SK-N-SH treated with all-trans-retinoic acid at 6 μM for 48 hours (cell line): ENCODE measurements around the gene HCRTR1.

Experiments used
- ARNTL ChIP-seq: fragments of 450-650 bp; formaldehyde crosslinking; IDR thresholded peaks from 2 replicates; pipeline ENCODE4 v1.5.0; 2020; ENCODE audit warnings: low read depth, mild to moderate bottlenecking, moderate library complexity, borderline replicate concordance
- ISL1 ChIP-seq: fragments of 250-450 bp; sonication (Bioruptor Pico); IDR thresholded peaks from 2 replicates; pipeline ENCODE4 v2.1.2; 2022; ENCODE audit warnings: mild to moderate bottlenecking, moderate library complexity
- SNAI2 ChIP-seq: fragments of 250-450 bp; sonication (Bioruptor Pico); IDR thresholded peaks from 2 replicates; pipeline ENCODE4 v1.5.0; 2020; ENCODE audit warnings: mild to moderate bottlenecking, moderate library complexity
- TOX ChIP-seq: fragments of 250-450 bp; sonication (Bioruptor Pico); IDR thresholded peaks from 2 replicates; pipeline ENCODE4 v1.8.0; 2021; ENCODE audit warnings: mild to moderate bottlenecking, moderate library complexity, borderline replicate concordance
- ZNF70 ChIP-seq: fragments of 450-650 bp; formaldehyde crosslinking; IDR thresholded peaks from 2 replicates; pipeline ENCODE4 v1.5.0; 2020; ENCODE audit warnings: mild to moderate bottlenecking, moderate library complexity
- TF ChIP-seq, protein P1 (sequence below): fragments of 250-450 bp; sonication (Bioruptor Pico); IDR thresholded peaks from 2 replicates; pipeline ENCODE4 v1.5.1; 2020; ENCODE audit warnings: low read depth, mild to moderate bottlenecking, moderate library complexity

DNA sequence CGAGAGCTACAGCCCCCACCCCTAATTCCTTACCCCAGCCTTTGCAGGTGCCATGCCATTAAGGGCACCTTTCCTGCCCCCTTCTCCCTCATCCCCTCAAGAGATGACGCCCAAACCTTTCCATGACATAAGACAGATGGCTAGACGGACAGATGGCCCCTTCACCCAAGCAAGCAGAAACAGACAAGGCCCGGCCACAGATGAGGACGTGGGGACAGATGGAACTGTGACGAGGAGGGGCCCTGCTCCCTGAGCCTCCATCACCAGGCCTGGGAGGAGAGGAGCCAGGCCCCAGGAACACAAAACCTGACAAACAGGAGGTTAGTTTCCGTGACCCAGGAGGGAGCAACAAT, 51.9 kb downstream of the HCRTR1 start:
- TF ChIP-seq TOX (CRISPR knock-in tag) (no peak), ISL1 (CRISPR knock-in tag) (no peak), ARNTL (no peak), ZNF70 (CRISPR knock-in tag) (no peak), SNAI2 (CRISPR knock-in tag) (no peak)
- TF ChIP-seq, protein P1, sequence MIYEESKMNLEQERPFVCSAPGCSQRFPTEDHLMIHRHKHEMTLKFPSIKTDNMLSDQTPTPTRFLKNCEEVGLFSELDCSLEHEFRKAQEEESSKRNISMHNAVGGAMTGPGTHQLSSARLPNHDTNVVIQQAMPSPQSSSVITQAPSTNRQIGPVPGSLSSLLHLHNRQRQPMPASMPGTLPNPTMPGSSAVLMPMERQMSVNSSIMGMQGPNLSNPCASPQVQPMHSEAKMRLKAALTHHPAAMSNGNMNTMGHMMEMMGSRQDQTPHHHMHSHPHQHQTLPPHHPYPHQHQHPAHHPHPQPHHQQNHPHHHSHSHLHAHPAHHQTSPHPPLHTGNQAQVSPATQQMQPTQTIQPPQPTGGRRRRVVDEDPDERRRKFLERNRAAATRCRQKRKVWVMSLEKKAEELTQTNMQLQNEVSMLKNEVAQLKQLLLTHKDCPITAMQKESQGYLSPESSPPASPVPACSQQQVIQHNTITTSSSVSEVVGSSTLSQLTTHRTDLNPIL (CRISPR knock-in tag), result no peak
